C4-2B (cell line): ENCODE data around the gene SEL1L2.

Experiments
- H3K27ac ChIP-seq: fragments of 450-650 bp; 2 replicates; pipeline ENCODE4 v1.5.1; 2017
- CTCF ChIP-seq: fragments of 450-650 bp; conservative IDR thresholded peaks from 2 replicates; pipeline ENCODE4 v1.5.1; 2017; ENCODE audit warnings: mild to moderate bottlenecking
- ZFX ChIP-seq: fragments of 450-650 bp; IDR thresholded peaks from 2 replicates; pipeline ENCODE4 v1.6.1; 2017

The SEL1L2 gene

DNA sequence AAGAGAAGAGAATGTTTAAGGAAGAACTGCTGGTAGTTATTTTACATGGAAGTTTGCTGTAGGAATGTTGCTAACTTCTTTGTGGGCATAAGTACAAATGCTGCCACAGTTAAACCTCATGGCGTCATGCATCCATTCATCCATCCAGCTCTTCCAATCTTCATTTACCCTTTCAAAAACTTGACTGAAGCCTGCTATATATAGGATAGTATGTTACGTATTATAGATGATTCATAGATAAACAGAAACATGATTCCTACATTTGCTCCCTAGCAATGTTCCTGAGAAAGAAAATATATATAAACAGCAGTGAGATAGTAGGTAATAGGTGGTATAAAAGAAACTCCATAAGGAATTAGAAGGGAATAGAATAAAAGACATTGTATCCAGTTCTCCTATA lies 111.8 kb downstream of the SEL1L2 start:
- TF ChIP-seq ZFX (no peak), CTCF (no peak)

GRCh38 chr20:13877793-13878192 lies 112.6 kb downstream of the SEL1L2 start:
- TF ChIP-seq CTCF: no peak
- TF ChIP-seq ZFX: no peak

More for the DNA sequence above, 111.8 kb downstream of the SEL1L2 start:
- no peak overlapping the region for H3K27ac ChIP-seq

GRCh38 chr20:13875265-13875811 lies 115.1 kb downstream of the SEL1L2 start:
- no peak overlapping the region for H3K27ac ChIP-seq
- no peak for TF ChIP-seq CTCF
- no peak for TF ChIP-seq ZFX

More at GRCh38 chr20:13877793-13878192, 112.6 kb downstream of the SEL1L2 start:
- H3K27ac ChIP-seq: no peak overlapping the region

GRCh38 chr20:13874394-13875157 lies 115.8 kb downstream of the SEL1L2 start:
- H3K27ac ChIP-seq: no peak overlapping the region
- no peak for TF ChIP-seq ZFX

GRCh38 chr20:13873831-13874230 lies 116.6 kb downstream of the SEL1L2 start:
- H3K27ac ChIP-seq: no peak overlapping the region
- TF ChIP-seq ZFX: no peak
- no peak for TF ChIP-seq CTCF

GRCh38 chr20:13870170-13870748 lies 120.2 kb downstream of the SEL1L2 start:
- H3K27ac ChIP-seq: no peak overlapping the region
- TF ChIP-seq ZFX (no peak), CTCF (peak; percentile 15)

- H3K27ac ChIP-seq: no peak overlapping the region
These were observed 122.1 kb downstream of the SEL1L2 start for GRCh38 chr20:13868331-13868730.

More at GRCh38 chr20:13868331-13868730, 122.1 kb downstream of the SEL1L2 start:
- TF ChIP-seq CTCF (no peak), ZFX (no peak)
